Upper lobe of left lung (tissue), 4 donors: ENCODE measurements around the gene ARVCF.

Experiments
- CTCF ChIP-seq, 6 experiments: fragments of 450-650 bp in 4 of 6; fragments of 200-600 bp in 2 of 6; sonication (generic) in 2 of 6; IDR thresholded peaks; one replicate each; pipeline ENCODE4 v1.5.1; 2016 to 2019; ENCODE audit warnings: antibody characterized with exemption in 6 of 6
- POLR2A ChIP-seq, 4 donors: fragments of 450-650 bp; IDR thresholded peaks; one replicate each; pipeline ENCODE4 v1.5.1; 2016 to 2017; ENCODE audit warnings: antibody characterized with exemption in 4 of 4, mild to moderate bottlenecking in 2 of 4

- no peak for TF ChIP-seq POLR2A (IDR thresholded peaks at IDR 0.05)
- TF ChIP-seq CTCF (IDR thresholded peaks at IDR 0.05): no peak
These were observed 7.6 kb downstream of the ARVCF start for GRCh38 chr22:20009018-20009491.
